ENCODE measurements around the gene GARIN5B.

DNA sequence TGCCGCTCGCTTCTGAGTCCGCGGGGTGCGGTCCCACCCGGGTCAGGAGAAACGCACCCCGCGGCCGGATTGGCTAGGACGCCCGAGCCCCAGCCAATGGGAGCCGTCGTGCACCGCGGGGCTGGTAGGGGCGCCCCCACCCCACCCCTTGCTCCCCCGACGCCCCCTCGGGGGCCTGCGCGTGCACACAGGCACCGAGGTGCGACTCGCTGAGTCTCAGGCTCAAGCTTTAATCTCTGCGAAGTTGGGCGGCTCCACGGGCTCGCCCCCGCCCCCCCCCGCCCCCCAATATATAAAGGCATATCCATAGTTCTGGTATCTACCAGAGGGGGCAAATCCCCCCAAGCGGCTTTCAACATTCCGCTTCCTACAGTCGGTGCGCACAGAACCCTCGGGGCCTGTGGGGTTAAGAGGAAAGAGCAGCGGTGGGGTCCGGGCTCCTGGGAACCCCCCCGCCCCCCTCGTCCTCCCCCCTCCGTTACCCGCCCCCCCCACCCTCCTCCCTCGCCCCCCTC is 8.3 kb downstream of the GARIN5B start, which contains the start of gene COX6B2:
- TF ChIP-seq POLR2A (IDR thresholded peaks at IDR 0.05; ENCODE audit: low read length) (no peak), GATA1 (IDR thresholded peaks at IDR 0.05; ENCODE audit: low read depth, low read length) (no peak)
